ENCODE measurements around the gene PLAAT2. TPM values are rescaled to one million over a fixed set of nuclear protein-coding genes. Genes with fewer than 3 reads are reported as not detected.

PLAAT2 gene
- total RNA-seq, 1 experiment from 2014 or later, result 1.2 TPM

GRCh38 chr11:63520606-63521170 lies 42.5 kb downstream of the PLAAT2 start:
- peaks cover 46% of the 10 kb centered on the region for H3K9me3 Mint-ChIP-seq (ENCODE audit: unreplicated experiment)
- no peak for DNase-seq
- TF ChIP-seq CTCF (IDR thresholded peaks at IDR 0.05; ENCODE audit: insufficient read depth in 1 of 2, low read depth in 1 of 2, low read length in 1 of 2, severe bottlenecking in 1 of 2, unreplicated experiment in 1 of 2), result no peak
- H3K36me3 Mint-ChIP-seq (ENCODE audit: insufficient read depth, unreplicated experiment), result peaks cover 14% of the 10 kb centered on the region
- H3K9me3 ChIP-seq, result peaks cover 36% of the 10 kb centered on the region
- no peak overlapping the region for H3K27ac Mint-ChIP-seq (ENCODE audit: unreplicated experiment)
- peaks cover 18% of the 10 kb centered on the region for H3K4me1 Mint-ChIP-seq (ENCODE audit: low read depth, unreplicated experiment)
- H3K4me3 ChIP-seq (ENCODE audit: low read depth, low read length), result no peak overlapping the region
- intact Hi-C loops (cut with micrococcal nuclease; ENCODE audit: unreplicated experiment), result no loop called here
- H3K36me3 ChIP-seq (ENCODE audit: control insufficient read depth, insufficient read depth, low read length), result no peaks in the 10 kb centered on the region
- peaks cover 42% of the 10 kb centered on the region for H3K4me1 ChIP-seq
- no TSS peak for BruUV-seq (replicated peaks)
- no peaks in the 10 kb centered on the region for H3K27me3 ChIP-seq (replicated peaks; ENCODE audit: control insufficient read depth, insufficient read depth, low read length)
- CTCF ChIA-PET, result interaction anchor here (1.1 kb wide), 1 partner anchor 13 kb away, joined by 4 read pairs; no protein-coding TSS in a partner anchor
- no peak overlapping the region for H3K4me3 Mint-ChIP-seq (ENCODE audit: unreplicated experiment)
- H3K27me3 Mint-ChIP-seq (ENCODE audit: insufficient read depth, unreplicated experiment), result no peaks in the 10 kb centered on the region
- POLR2A ChIA-PET, result interaction anchor here (0.5 kb wide), 1 partner anchor 54 kb away, joined by 4 read pairs; no protein-coding TSS in a partner anchor

- Histone ChIP-seq H3K36me3 (ENCODE audit: control insufficient read depth, insufficient read depth, low read length) (no peaks in the 10 kb centered on the region), H3K9me3 (peaks cover 25% of the 10 kb centered on the region), H3K27me3 (replicated peaks; ENCODE audit: control insufficient read depth, insufficient read depth, low read length) (no peaks in the 10 kb centered on the region), H3K4me1 (peaks cover 31% of the 10 kb centered on the region), H3K4me3 (ENCODE audit: low read depth, low read length) (no peak overlapping the region)
- intact Hi-C loops (cut with micrococcal nuclease; ENCODE audit: unreplicated experiment), result no loop called here
- no peak for TF ChIP-seq CTCF (IDR thresholded peaks at IDR 0.05; ENCODE audit: insufficient read depth in 1 of 2, low read depth in 1 of 2, low read length in 1 of 2, severe bottlenecking in 1 of 2, unreplicated experiment in 1 of 2)
- H3K9me3 Mint-ChIP-seq (ENCODE audit: unreplicated experiment), result peaks cover 42% of the 10 kb centered on the region
- H3K27ac Mint-ChIP-seq (ENCODE audit: unreplicated experiment), result no peak overlapping the region
- DNase-seq, result no peak
- peaks cover 7% of the 10 kb centered on the region for H3K36me3 Mint-ChIP-seq (ENCODE audit: insufficient read depth, unreplicated experiment)
- no peak overlapping the region for H3K4me3 Mint-ChIP-seq (ENCODE audit: unreplicated experiment)
- peaks cover 18% of the 10 kb centered on the region for H3K4me1 Mint-ChIP-seq (ENCODE audit: low read depth, unreplicated experiment)
- CTCF ChIA-PET, result no interaction called here
- no peaks in the 10 kb centered on the region for H3K27me3 Mint-ChIP-seq (ENCODE audit: insufficient read depth, unreplicated experiment)
- no TSS peak for BruUV-seq (replicated peaks)
- POLR2A ChIA-PET, result no interaction called here
Observed at GRCh38 chr11:63518548-63518947, 44.6 kb downstream of the PLAAT2 start.

DNA sequence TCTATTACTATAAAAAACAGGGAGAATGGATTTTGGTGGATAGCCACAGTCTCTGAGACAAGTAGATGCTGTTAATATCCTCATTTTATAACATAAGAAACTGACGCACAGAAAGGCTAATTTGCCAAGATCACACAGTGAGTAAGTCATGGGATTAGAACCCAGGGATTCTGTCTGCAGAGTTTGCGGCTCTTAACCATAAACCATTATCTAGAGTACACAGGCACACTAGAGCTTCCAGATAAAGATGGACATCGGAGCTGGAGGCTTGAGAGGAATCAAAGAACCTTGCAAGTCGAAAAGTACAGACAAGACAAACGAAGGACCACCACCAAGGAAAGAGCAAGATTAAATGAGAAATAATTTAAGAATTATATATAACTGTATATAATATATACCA lies 46.0 kb downstream of the PLAAT2 start:
- Histone ChIP-seq H3K9me3 (peaks cover 13% of the 10 kb centered on the region), H3K27me3 (replicated peaks; ENCODE audit: control insufficient read depth, insufficient read depth, low read length) (no peaks in the 10 kb centered on the region), H3K4me1 (peaks cover 18% of the 10 kb centered on the region), H3K4me3 (ENCODE audit: low read depth, low read length) (no peak overlapping the region), H3K36me3 (ENCODE audit: control insufficient read depth, insufficient read depth, low read length) (no peaks in the 10 kb centered on the region)
- peaks cover 6% of the 10 kb centered on the region for H3K4me1 Mint-ChIP-seq (ENCODE audit: low read depth, unreplicated experiment)
- no peaks in the 10 kb centered on the region for H3K27me3 Mint-ChIP-seq (ENCODE audit: insufficient read depth, unreplicated experiment)
- BruUV-seq (replicated peaks), result no TSS peak
- intact Hi-C loops (cut with micrococcal nuclease; ENCODE audit: unreplicated experiment), result no loop called here
- peaks cover 29% of the 10 kb centered on the region for H3K9me3 Mint-ChIP-seq (ENCODE audit: unreplicated experiment)
- no peak overlapping the region for H3K27ac Mint-ChIP-seq (ENCODE audit: unreplicated experiment)
- TF ChIP-seq CTCF (IDR thresholded peaks at IDR 0.05; ENCODE audit: insufficient read depth in 1 of 2, low read depth in 1 of 2, low read length in 1 of 2, severe bottlenecking in 1 of 2, unreplicated experiment in 1 of 2), result no peak
- DNase-seq, result no peak
- ChIA-PET POLR2A (no interaction called here), CTCF (no interaction called here)
- H3K36me3 Mint-ChIP-seq (ENCODE audit: insufficient read depth, unreplicated experiment), result no peaks in the 10 kb centered on the region
- H3K4me3 Mint-ChIP-seq (ENCODE audit: unreplicated experiment), result no peak overlapping the region

Data from Caco-2 (cell line).